Esophagus squamous epithelium (tissue), 4 donors: ENCODE results near the gene CNTNAP2.

Experiments
- CTCF ChIP-seq, 6 experiments: fragments of 450-650 bp in 4 of 6; fragments of 200-600 bp in 2 of 6; sonication (generic) in 2 of 6; IDR thresholded peaks; one replicate each; pipeline ENCODE4 v1.5.1; 2016 to 2019; ENCODE audit warnings: antibody characterized with exemption in 6 of 6, mild to moderate bottlenecking in 4 of 6, moderate library complexity in 4 of 6
- POLR2A ChIP-seq, 4 donors: fragments of 450-650 bp; IDR thresholded peaks; one replicate each; pipeline ENCODE4 v1.6.1; 2017; ENCODE audit warnings: antibody characterized with exemption in 4 of 4, mild to moderate bottlenecking in 4 of 4, moderate library complexity in 3 of 4

DNA sequence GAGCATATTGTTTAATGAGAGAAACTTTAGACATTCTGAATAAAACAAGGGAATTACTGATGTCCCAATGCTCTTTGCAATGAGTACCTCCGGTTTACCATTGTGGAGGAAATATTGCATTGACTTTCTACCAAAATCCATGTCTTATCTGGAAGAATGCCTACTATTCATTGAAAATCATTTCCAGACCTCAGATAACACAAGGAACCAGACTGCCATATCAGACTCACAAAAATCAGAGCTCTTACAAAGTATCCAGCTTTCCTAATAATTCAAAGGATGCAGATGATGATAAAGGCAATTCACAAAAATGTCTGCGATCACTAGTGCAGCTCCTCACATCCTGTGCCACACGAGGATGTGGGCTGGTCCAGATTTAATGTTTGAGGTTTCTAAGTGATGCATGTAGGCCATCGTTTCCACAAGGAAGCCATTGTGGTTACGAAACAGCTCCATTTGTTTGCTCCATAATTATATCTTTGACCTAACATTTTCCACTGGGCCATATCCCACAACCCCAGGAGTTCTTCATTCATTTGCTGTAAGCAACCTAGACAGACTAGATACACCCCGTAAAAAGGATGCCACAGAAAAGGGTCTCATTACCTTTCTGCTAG is 1642.8 kb downstream of the CNTNAP2 start:
- TF ChIP-seq POLR2A (IDR thresholded peaks at IDR 0.05) = no peak
- no peak for TF ChIP-seq CTCF (IDR thresholded peaks at IDR 0.05)
